Tibial artery (tissue), 4 donors: Measurements from ENCODE around the gene PDCD6IP.
"Not testable (repeated sequence)": the region's sequence is repeated elsewhere in the genome, so short reads cannot be mapped to it uniquely, and the experiment has no call there.

Source experiments
- DNase-seq, 2 donors: peaks; one replicate each; pipeline ENCODE4 v3.0.0-alpha.2; 2019
- H3K27ac ChIP-seq, 2 donors: fragments of 200-600 bp; sonication (generic) in 1 of 2; 1 replicate in 1 of 2; 2 replicates in 1 of 2; pipeline ENCODE4 v1.5.1; 2018 to 2019; ENCODE audit warnings: mild to moderate bottlenecking in 1 of 2
- H3K27me3 ChIP-seq, 2 donors: fragments of 200-600 bp; sonication (generic) in 1 of 2; one replicate each; pipeline versions ENCODE4 v1.5.1 to v1.6.0; 2016 to 2019
- H3K36me3 ChIP-seq, 3 donors: fragments of 200-600 bp; sonication (generic) in 2 of 3; one replicate each; pipeline ENCODE4 v1.5.1; 2016 to 2019; ENCODE audit warnings: mild to moderate bottlenecking in 2 of 3
- H3K4me1 ChIP-seq, 4 donors: fragments of 200-600 bp; sonication (generic) in 2 of 4; 1 replicate in 3 of 4; 2 replicates in 1 of 4; pipeline ENCODE4 v1.5.1; 2016 to 2019
- H3K4me3 ChIP-seq, 2 donors: fragments of 200-600 bp; sonication (generic) in 1 of 2; 1 replicate in 1 of 2; 2 replicates in 1 of 2; pipeline ENCODE4 v1.5.1; 2018 to 2019; ENCODE audit warnings: mild to moderate bottlenecking in 2 of 2
- H3K9me3 ChIP-seq, 3 donors: fragments of 200-600 bp; sonication (generic) in 1 of 3; one replicate each; pipeline ENCODE4 v1.5.1; 2016 to 2019
- CTCF ChIP-seq, 2 experiments: fragments of 200-600 bp in 1 of 2; fragments of 450-650 bp in 1 of 2; IDR thresholded peaks; one replicate each; pipeline ENCODE4 v1.5.1; 2017 to 2019; ENCODE audit warnings: antibody characterized with exemption in 2 of 2, mild to moderate bottlenecking in 1 of 2, moderate library complexity in 1 of 2
- intact Hi-C: fragments of 100-400 bp; cut with DNase I; formaldehyde crosslinking; loops from one replicate; pipeline ENCODE4 v1.15.0; 2023; ENCODE audit warnings: low total_unique reads

The PDCD6IP gene

GRCh38 chr3:33839283-33839682 is 40.9 kb downstream of the PDCD6IP start:
- Histone ChIP-seq H3K27ac (no peak overlapping the region), H3K36me3 (peaks cover 48 to 56% (median 48%) of the 10 kb centered on the region in 3 donors)
- no peak for TF ChIP-seq CTCF (IDR thresholded peaks at IDR 0.05)

GRCh38 chr3:33840179-33840578 is 41.7 kb downstream of the PDCD6IP start:
- DNase-seq, result no peak
- TF ChIP-seq CTCF (IDR thresholded peaks at IDR 0.05), result no peak
- no peaks in the 10 kb centered on the region for H3K4me1 ChIP-seq
- no peaks in the 10 kb centered on the region for H3K27me3 ChIP-seq
- intact Hi-C loops, result no loop called here
- H3K9me3 ChIP-seq, result no peaks in the 10 kb centered on the region
- no peak overlapping the region for H3K27ac ChIP-seq
- H3K36me3 ChIP-seq, result peaks cover 50 to 64% (median 56%) of the 10 kb centered on the region in 3 donors
- H3K4me3 ChIP-seq, result no peak overlapping the region

More at GRCh38 chr3:33839283-33839682, 40.9 kb downstream of the PDCD6IP start:
- intact Hi-C loops, result no loop called here
- no peaks in the 10 kb centered on the region for H3K4me1 ChIP-seq
- no peaks in the 10 kb centered on the region for H3K27me3 ChIP-seq
- DNase-seq, result no peak
- H3K9me3 ChIP-seq, result no peaks in the 10 kb centered on the region
- H3K4me3 ChIP-seq, result no peak overlapping the region

GRCh38 chr3:33848624-33849347 is 50.4 kb downstream of the PDCD6IP start:
- intact Hi-C loops, result no loop called here
- DNase-seq, result no peak
- TF ChIP-seq CTCF (IDR thresholded peaks at IDR 0.05), result no peak
- Histone ChIP-seq H3K36me3 (peaks cover 36 to 42% (median 37%) of the 10 kb centered on the region in 3 donors), H3K27me3 (no peaks in the 10 kb centered on the region), H3K4me3 (no peak overlapping the region), H3K27ac (no peak overlapping the region), H3K4me1 (no peaks in the 10 kb centered on the region), H3K9me3 (no peaks in the 10 kb centered on the region)

GRCh38 chr3:33850599-33850998 is 52.2 kb downstream of the PDCD6IP start:
- DNase-seq, H3K4me1 ChIP-seq, H3K4me3 ChIP-seq, H3K27me3 ChIP-seq, intact Hi-C loops, H3K27ac ChIP-seq, H3K9me3 ChIP-seq: not testable (repeated sequence)
- peaks cover 34 to 41% (median 37%) of the 10 kb centered on the region in 3 donors for H3K36me3 ChIP-seq

- intact Hi-C loops, H3K4me1 ChIP-seq, H3K27ac ChIP-seq, DNase-seq, H3K4me3 ChIP-seq, H3K27me3 ChIP-seq, H3K9me3 ChIP-seq: not testable (repeated sequence)
- H3K36me3 ChIP-seq, result peaks cover 36 to 62% (median 56%) of the 10 kb centered on the region in 3 donors
These were observed 57.0 kb downstream of the PDCD6IP start for GRCh38 chr3:33855407-33855806.

GRCh38 chr3:33855884-33856546 is 57.6 kb downstream of the PDCD6IP start:
- no peak for DNase-seq
- intact Hi-C loops, result no loop called here
- H3K27ac ChIP-seq, result no peak overlapping the region
- H3K4me1 ChIP-seq, result no peaks in the 10 kb centered on the region
- TF ChIP-seq CTCF (IDR thresholded peaks at IDR 0.05), result no peak
- peaks cover 39 to 63% (median 55%) of the 10 kb centered on the region in 3 donors for H3K36me3 ChIP-seq
- no peaks in the 10 kb centered on the region for H3K9me3 ChIP-seq
- no peak overlapping the region for H3K4me3 ChIP-seq
- no peaks in the 10 kb centered on the region for H3K27me3 ChIP-seq

GRCh38 chr3:33857701-33858100 is 59.3 kb downstream of the PDCD6IP start:
- H3K4me1 ChIP-seq, DNase-seq, H3K4me3 ChIP-seq, H3K27ac ChIP-seq, H3K27me3 ChIP-seq, intact Hi-C loops, H3K9me3 ChIP-seq: not testable (repeated sequence)
- H3K36me3 ChIP-seq, result peaks cover 39 to 62% (median 57%) of the 10 kb centered on the region in 3 donors
